ENCODE data around the gene NTM.

Gene NTM

DNA sequence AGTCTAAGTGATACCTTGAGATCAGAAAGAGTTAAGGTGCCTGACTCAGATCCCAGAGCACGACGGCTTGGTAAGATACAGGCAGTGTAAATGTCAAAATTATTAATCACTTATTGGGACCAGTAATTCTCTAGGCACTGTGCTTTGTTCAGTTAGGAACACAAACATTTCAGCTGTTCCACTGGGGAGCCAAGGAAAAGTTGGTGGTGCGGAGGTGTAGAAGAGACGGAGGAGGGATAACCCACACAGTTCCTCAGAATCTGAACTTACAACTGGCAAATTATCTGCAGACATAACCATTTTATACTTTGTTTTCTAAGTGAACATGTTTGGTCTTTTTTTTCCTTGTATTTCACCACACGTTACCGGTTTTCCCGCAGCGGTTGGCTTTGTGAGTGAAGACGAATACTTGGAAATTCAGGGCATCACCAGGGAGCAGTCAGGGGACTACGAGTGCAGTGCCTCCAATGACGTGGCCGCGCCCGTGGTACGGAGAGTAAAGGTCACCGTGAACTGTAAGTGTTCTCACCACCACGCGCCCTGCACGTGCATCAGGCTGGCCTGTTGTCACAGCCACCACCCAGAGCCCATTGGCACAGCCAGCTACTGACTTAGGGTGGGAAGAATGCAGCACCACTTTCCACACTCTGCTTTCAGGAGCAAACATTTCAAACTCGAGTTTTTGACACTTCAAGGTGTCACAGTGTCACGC, 937.0 kb downstream of the NTM start:
- TF ChIP-seq, protein P1, sequence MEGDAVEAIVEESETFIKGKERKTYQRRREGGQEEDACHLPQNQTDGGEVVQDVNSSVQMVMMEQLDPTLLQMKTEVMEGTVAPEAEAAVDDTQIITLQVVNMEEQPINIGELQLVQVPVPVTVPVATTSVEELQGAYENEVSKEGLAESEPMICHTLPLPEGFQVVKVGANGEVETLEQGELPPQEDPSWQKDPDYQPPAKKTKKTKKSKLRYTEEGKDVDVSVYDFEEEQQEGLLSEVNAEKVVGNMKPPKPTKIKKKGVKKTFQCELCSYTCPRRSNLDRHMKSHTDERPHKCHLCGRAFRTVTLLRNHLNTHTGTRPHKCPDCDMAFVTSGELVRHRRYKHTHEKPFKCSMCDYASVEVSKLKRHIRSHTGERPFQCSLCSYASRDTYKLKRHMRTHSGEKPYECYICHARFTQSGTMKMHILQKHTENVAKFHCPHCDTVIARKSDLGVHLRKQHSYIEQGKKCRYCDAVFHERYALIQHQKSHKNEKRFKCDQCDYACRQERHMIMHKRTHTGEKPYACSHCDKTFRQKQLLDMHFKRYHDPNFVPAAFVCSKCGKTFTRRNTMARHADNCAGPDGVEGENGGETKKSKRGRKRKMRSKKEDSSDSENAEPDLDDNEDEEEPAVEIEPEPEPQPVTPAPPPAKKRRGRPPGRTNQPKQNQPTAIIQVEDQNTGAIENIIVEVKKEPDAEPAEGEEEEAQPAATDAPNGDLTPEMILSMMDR (IDR thresholded peaks at IDR 0.05; ENCODE audit: low read depth, low read length): no peak
- DNase-seq (ENCODE audit: extremely low read depth, low read depth): no peak

- TF ChIP-seq, protein P1 (IDR thresholded peaks at IDR 0.05; ENCODE audit: low read depth, low read length): no peak
- DNase-seq (ENCODE audit: extremely low read depth, low read depth): no peak
Observed at GRCh38 chr11:132310390-132311375, 940.3 kb downstream of the NTM start.

GRCh38 chr11:132311703-132312102, 941.3 kb downstream of the NTM start:
- TF ChIP-seq, protein P1 (IDR thresholded peaks at IDR 0.05; ENCODE audit: low read depth, low read length): no peak
- no peak for DNase-seq (ENCODE audit: extremely low read depth, low read depth)

- TF ChIP-seq, protein P1 (IDR thresholded peaks at IDR 0.05; ENCODE audit: low read depth, low read length): no peak
- DNase-seq (ENCODE audit: extremely low read depth, low read depth): no peak
Observed at GRCh38 chr11:132312161-132312560, 941.7 kb downstream of the NTM start.

GRCh38 chr11:132312701-132313111, 942.3 kb downstream of the NTM start:
- TF ChIP-seq, protein P1 (IDR thresholded peaks at IDR 0.05; ENCODE audit: low read depth, low read length): peak; percentile 65
- no peak for DNase-seq (ENCODE audit: extremely low read depth, low read depth)

- DNase-seq (ENCODE audit: extremely low read depth, low read depth): no peak
- TF ChIP-seq, protein P1 (IDR thresholded peaks at IDR 0.05; ENCODE audit: low read depth, low read length): no peak
Observed at GRCh38 chr11:132314911-132315455, 944.6 kb downstream of the NTM start.

All from AG09319 (cell line).